ENCODE data around the gene CEPT1. TPM values are rescaled to one million over a fixed set of nuclear protein-coding genes. Genes with fewer than 3 reads are reported as not detected.

Gene CEPT1
- total RNA-seq, 4 donors from 2014 or later: 23.5 to 44.0 (median 31.8) TPM

GRCh38 chr1:111195002-111195684 lies 55.1 kb downstream of the CEPT1 start:
- intact Hi-C loops (cut with DNase I; ENCODE audit: low total_unique reads): no loop called here
- 87 to 90% methylated on average over 4 of the region's 4 CpGs for WGBS, 2 donors

GRCh38 chr1:111196213-111196612 lies 56.2 kb downstream of the CEPT1 start:
- intact Hi-C loops (cut with DNase I; ENCODE audit: low total_unique reads): no loop called here
- no peak overlapping the region for H3K4me3 ChIP-seq (ENCODE audit: low read depth, poor library complexity, severe bottlenecking)
- no peak for DNase-seq (ENCODE audit: low spot score in 2 of 2)
- 85 to 91% methylated on average over 2 of the region's 2 CpGs for WGBS, 2 donors
- TF ChIP-seq, protein P1, sequence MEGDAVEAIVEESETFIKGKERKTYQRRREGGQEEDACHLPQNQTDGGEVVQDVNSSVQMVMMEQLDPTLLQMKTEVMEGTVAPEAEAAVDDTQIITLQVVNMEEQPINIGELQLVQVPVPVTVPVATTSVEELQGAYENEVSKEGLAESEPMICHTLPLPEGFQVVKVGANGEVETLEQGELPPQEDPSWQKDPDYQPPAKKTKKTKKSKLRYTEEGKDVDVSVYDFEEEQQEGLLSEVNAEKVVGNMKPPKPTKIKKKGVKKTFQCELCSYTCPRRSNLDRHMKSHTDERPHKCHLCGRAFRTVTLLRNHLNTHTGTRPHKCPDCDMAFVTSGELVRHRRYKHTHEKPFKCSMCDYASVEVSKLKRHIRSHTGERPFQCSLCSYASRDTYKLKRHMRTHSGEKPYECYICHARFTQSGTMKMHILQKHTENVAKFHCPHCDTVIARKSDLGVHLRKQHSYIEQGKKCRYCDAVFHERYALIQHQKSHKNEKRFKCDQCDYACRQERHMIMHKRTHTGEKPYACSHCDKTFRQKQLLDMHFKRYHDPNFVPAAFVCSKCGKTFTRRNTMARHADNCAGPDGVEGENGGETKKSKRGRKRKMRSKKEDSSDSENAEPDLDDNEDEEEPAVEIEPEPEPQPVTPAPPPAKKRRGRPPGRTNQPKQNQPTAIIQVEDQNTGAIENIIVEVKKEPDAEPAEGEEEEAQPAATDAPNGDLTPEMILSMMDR (IDR thresholded peaks at IDR 0.05): no peak
- TF ChIP-seq POLR2A (IDR thresholded peaks at IDR 0.05): no peak

More at GRCh38 chr1:111195002-111195684, 55.1 kb downstream of the CEPT1 start:
- TF ChIP-seq, protein P1 (IDR thresholded peaks at IDR 0.05): no peak
- no peak for TF ChIP-seq POLR2A (IDR thresholded peaks at IDR 0.05)
- no peak overlapping the region for H3K4me3 ChIP-seq (ENCODE audit: low read depth, poor library complexity, severe bottlenecking)
- no peak for DNase-seq (ENCODE audit: low spot score in 2 of 2)

DNA sequence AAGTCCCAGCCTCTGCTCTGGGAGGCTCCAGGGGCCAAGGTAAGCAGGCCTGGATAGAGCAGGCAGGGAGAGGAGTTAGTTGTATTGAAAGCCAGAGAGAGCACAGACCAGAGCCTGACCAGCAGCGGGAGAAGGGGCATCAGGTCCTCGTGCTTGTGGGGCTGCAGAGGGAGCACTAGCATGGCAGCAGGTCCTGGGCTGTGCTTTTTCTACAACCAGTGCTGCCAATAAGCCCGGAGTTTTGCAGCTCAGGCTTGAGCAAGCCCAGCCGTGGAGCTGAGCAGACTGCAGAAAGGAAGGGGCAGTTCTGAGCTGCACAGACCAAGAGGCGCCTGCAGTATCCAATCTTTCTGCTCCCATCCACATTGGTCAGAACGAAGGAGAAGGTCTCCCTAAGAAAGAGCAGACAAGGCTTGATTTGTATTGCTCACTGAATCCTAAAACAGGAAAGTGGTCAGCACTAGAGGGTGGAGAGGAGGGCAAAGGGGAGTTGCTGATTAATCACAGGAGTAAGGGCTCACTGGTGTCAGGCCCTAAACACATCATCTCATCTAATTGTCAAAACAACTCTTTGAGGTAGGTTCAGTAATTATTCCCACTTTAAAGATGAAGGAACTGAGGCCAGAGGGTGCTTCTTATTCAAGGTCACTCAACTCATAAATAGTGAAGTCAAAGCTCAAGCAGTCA lies 57.7 kb downstream of the CEPT1 start:
- TF ChIP-seq, protein P1 (IDR thresholded peaks at IDR 0.05): no peak
- TF ChIP-seq POLR2A (IDR thresholded peaks at IDR 0.05): no peak
- H3K4me3 ChIP-seq (ENCODE audit: low read depth, poor library complexity, severe bottlenecking): no peak overlapping the region
- 55 to 65% methylated on average over 6 of the region's 6 CpGs for WGBS, 2 donors
- intact Hi-C loops (cut with DNase I; ENCODE audit: low total_unique reads): no loop called here
- no peak for DNase-seq (ENCODE audit: low spot score in 2 of 2)

DNA sequence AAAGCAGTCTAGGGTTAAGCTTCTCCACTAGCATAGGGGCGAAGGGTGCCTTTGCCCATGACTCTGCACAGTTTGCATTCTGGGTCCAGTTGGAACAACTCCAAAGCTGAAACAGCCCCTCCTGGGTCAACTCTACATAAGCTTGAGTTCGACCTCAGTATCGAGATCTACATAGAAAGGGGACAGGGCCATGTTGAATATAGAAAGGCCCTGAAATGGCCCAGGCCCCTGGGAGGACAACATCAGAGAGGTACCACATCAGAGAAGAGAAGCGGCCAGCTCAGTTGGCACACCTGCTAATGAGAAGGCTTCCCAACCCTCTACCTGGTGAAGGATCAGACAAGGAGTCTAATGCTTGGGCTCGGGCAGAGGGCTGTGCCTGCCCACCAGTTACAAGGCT lies 58.8 kb downstream of the CEPT1 start:
- no peak overlapping the region for H3K4me3 ChIP-seq (ENCODE audit: low read depth, poor library complexity, severe bottlenecking)
- intact Hi-C loops (cut with DNase I; ENCODE audit: low total_unique reads): no loop called here
- WGBS, 2 donors: 88 to 93% methylated on average over 5 of the region's 5 CpGs
- TF ChIP-seq POLR2A (IDR thresholded peaks at IDR 0.05): no peak
- TF ChIP-seq, protein P1 (IDR thresholded peaks at IDR 0.05): no peak
- DNase-seq (ENCODE audit: low spot score in 2 of 2): no peak

- no peak for DNase-seq (ENCODE audit: low spot score in 2 of 2)
- intact Hi-C loops (cut with DNase I; ENCODE audit: low total_unique reads): no loop called here
- TF ChIP-seq, protein P1 (IDR thresholded peaks at IDR 0.05): no peak
- no peak for TF ChIP-seq POLR2A (IDR thresholded peaks at IDR 0.05)
- no peak overlapping the region for H3K4me3 ChIP-seq (ENCODE audit: low read depth, poor library complexity, severe bottlenecking)
- WGBS, 2 donors: 77 to 83% methylated on average over 3 of the region's 3 CpGs
These were observed 59.3 kb downstream of the CEPT1 start for GRCh38 chr1:111199329-111199728.

Measured in lower leg skin (tissue), 4 donors.